Ammon's horn (tissue), 1 donor: ENCODE results near the gene GBP1.
A peak's percentile ranks its signal among the peaks of the same experiment; 100 is the strongest.
"Not testable (repeated sequence)": the region's sequence is repeated elsewhere in the genome, so short reads cannot be mapped to it uniquely, and the experiment has no call there.

Experiments
- DNase-seq: peaks from one replicate; pipeline ENCODE4 v3.0.0-alpha.2; 2016; ENCODE audit warnings: low spot score

The GBP1 gene, protein sequence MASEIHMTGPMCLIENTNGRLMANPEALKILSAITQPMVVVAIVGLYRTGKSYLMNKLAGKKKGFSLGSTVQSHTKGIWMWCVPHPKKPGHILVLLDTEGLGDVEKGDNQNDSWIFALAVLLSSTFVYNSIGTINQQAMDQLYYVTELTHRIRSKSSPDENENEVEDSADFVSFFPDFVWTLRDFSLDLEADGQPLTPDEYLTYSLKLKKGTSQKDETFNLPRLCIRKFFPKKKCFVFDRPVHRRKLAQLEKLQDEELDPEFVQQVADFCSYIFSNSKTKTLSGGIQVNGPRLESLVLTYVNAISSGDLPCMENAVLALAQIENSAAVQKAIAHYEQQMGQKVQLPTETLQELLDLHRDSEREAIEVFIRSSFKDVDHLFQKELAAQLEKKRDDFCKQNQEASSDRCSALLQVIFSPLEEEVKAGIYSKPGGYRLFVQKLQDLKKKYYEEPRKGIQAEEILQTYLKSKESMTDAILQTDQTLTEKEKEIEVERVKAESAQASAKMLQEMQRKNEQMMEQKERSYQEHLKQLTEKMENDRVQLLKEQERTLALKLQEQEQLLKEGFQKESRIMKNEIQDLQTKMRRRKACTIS

DNA sequence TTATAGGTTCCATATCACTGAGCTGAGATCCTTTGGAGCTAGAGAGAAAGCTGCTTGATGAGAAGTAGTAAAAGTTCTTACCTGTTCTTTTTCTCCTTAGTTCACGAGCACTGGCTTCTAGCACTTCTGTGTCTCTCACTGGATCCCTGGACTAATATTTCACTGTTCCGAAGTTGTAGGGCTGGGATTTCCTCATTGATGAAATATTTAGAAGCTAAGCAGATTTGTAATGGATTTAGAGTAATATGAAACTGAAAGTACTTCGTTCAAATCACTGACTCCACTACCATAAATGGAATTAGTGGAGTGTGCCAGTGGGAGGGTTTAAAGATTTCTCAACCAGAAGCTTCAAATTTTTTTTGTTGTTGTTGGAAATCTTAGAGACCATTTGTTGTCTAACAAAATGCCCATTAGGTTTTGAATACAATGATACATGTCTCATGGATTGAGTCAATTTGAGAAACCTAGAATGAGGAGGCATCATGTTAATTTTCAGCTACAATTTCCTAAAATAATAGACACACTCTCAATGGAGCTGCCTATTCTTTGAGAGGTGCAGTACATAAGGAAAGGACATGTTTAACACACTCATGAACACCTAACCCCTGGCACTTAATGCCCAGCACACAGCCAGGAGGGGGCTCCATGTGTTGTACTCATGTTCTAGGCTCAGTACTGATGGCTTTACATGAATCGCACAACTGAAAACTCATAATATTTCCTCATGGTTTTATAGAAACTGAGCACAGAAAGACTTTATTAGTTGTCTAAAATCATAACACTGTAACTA is at the start of gene GBP1:
Gene GBP1, minus strand, starts transcription at position 130 of the 790 bp plus-strand sequence. CDS start 1,974 bp downstream, outside the sequence.
- no peak for DNase-seq

DNA sequence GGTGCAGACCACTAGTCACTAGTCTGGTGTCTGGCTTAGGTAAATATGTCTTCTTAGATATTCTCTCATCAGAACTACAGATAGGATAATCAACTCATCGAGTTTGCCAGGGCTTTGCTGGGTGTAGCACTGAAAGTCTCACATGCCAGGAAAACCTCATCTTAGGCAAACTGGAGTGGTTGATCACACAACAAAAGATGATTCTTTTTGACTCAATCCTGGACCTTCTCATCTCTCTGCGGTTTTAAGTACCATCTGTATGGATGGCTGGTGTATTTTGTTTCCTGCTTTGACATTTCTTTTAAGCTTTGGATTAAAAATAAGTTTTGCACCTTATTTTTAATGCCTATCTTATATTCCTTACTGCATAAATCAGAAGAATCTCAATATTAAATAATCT is 49.7 kb upstream of the GBP1 start:
- DNase-seq = no peak

DNA sequence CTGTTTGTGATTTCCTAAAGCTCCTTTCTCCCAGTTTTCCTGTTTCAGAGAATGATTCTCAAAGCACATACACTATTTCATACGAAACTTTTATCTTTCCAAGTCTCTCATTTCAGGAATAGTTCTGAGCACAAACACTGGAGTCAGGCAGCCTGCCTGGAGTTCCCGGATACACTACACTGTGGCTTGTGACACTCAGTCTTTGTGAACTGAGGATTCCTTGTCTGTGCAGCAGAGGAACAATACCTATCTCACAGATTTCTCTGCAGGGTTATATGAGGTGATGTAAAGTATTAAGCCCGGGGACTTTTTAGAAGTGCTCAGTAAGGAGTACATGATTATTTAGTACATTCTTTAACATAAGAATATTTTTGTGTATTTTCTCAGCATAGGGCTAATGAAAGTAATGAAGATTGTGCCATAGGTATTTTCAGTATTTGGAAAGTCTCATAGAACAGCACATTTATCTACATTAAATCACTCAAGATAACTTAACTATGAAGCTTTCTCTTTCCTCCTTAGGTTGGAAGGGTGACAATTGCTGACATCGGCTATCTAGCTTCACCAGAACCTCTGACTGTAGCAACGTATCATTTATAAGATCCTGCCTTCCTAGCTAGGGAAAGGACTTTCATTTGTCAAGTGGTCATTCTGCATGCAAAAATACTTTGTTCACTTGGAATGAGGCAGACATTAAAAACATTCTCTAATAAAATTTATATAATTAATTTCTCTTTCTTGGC is 48.0 kb upstream of the GBP1 start:
- no peak for DNase-seq

DNA sequence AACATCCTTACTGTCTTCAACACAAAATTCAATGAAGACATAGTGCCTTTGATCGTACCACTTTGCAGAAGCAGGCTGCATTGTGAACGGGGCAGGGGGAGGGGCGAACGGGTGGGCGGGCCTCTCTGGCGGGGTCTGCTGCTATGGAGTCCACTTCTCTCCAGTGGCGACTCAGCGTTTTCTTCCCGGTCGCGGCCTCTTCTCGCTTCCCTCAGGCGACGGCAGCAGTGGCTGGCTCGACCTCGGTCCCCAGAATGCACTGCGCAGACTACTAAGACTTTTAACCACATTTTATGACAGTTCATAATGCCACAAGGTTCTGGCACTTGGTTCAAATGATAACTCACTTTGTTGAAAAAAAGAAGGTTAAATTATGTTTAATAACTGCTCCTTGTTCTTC is 39.7 kb upstream of the GBP1 start:
- DNase-seq = no peak

DNA sequence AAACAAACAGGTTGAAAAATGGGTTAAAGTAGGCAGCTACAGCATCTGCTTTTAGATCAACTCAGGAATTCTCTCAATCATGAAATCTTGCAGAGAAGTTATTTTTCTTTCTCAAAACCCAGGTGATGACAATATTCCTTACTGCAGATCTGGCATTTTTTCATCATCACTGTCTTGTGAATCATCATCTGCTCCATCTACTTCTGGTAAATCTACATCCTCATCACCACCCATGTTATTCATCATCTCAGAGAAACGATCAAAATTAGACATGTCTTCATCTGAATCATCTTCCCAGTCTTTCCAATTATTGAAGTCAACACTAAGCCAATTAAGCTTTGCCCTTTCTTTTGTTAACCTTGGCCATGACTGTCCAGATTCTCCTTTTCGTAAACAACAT is 39.1 kb upstream of the GBP1 start:
- no peak for DNase-seq

DNA sequence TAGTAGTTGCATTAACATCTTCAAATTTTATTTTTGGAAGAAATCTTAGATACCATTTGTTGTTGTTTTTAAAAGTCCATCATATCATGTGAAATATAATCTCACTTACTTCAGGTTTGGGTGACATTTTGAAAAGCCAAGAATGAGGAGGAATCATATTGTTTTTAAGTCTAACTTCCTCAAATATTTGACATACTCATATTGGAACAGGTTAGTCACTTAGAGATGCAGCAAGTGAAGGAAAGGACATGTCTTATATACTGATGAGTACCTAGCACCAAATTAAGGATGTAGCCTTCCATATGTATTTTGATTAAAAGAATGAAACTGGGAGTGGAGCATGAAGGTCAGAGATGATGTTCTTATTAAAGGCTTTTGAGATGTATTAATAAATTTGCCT is 37.0 kb upstream of the GBP1 start:
- DNase-seq = no peak

DNA sequence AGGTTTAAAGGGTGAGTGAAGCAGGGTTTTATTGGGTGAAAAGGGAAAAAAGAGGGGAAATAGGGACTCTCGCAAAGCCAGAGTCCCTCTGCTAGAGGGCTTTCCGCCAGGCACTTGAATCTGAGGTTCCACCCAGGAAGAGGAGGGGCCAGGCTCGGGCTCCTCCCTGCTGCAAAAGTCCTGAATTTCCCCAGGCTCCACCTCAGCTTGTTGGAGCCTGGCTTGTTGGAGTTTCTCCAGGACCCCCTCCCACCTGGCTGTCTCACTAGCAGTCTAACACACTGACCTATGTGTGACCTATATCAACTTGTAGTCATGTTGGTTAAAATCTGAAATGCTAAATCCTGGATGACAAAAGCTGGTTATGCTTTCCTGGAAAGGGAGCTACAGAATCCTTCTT is 35.4 kb upstream of the GBP1 start:
- no peak for DNase-seq

DNA sequence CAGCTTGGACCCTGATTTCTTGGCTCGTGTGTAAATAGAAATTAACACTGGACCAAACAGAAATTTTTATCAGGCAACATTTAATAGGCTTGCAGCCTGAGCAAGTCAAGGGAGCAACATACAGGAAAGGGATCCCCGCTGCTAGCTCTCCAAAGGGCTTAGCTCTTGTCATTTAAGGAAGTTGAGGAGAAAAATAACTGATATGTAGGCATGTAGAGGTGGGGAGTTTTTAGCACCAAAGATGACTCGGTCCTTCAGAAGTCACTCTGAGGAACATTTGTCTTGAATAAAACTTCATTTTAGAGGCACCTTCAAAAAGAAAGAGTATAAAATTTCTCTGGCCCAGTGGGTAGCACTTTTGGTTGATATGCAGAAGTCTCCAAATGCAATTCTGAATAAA is 33.8 kb upstream of the GBP1 start:
- no peak for DNase-seq

DNA sequence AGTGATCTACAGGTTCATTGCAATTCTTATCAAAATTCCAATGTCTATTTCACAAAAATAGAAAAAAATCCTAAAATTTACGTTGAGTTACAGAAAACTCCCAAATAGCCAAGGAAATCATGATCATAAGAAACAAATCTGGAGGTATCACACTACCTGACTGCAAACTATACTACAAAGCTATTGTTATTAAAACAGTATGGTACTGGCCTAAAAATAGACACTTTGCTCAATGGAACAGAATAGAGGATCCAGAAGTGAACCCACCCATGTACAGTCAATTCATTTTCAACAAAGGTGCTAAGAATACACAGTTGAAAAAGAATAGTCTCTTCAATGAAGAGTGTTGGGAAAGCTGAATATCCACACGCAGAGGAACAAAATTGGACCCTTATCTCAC is 30.7 kb upstream of the GBP1 start:
- no peak for DNase-seq

DNA sequence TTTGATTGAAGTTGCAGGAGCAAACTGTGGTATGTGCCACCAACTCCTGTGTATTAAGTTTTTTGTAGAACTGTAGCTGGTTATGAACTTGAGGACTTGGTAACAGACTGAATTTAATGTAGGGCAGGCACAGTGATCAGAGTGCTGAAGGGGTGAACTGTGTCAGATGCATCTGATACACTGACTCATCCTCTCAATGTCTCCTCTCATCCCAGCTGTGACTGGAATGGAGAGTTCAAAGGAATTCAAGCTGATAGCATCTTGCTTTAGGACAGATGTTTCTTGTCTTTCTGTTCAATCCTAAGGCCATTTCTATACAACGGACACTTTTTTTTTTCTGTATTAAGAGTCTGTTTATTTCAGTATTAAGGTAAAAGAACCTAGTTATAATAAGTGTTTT is 25.0 kb upstream of the GBP1 start:
- no peak for DNase-seq

DNA sequence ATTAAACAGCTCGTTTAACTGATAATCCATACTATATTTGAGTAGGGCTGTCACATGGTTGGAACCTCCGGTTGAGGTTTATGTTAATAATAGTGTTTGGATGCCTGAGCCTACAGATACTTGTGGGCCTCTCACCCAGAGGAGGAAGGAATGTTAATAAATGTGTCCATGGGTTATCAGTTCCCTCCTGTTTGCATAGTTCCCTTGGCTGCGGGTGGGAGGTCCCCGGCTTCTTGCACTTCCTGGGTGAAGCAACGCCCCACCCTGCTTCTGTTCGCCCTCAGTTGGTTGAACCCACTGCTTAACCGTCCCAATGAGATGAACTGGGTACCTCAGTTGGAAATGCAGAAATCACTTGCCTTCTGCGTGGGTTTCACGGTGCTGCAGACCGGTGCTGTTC is 23.6 kb upstream of the GBP1 start:
- no peak for DNase-seq

DNA sequence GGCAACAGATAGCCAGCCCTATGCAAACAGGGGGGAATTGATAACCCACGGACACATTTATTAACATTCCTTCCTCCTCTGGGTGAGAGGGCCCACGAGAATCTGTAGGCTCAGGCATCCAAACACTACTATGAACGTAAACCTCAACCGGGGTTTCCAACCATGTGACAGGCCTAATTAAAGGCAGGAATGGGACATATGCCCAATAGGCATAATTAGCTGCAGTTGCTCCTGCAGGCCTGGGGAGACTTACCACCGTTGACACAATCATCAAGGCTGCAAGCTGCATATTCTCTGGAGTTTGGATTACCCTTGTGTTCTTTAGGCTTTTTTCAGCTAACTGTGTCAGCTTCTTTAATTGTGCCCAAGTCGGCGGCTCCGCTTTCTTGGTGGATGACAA is 22.2 kb upstream of the GBP1 start:
- no peak for DNase-seq

DNA sequence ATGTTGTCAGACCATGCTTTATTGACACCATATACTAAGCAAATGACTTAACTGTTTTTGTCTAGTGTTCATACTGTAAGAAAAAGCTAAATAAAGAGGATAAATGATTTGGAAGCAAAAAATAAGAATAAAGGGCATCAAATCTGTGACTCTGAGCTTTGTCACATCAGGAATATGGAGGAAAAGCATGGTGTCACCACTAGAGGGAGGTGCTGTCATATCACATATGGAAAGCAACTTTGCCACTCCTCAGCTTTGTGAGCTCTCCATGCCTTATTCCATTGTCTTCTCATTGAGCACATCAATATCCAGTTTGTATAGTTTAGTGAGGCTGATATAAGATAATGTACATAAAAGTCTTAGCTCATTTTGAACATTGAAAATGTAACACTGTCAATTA is 20.8 kb upstream of the GBP1 start:
- DNase-seq = peak; percentile 80

DNA sequence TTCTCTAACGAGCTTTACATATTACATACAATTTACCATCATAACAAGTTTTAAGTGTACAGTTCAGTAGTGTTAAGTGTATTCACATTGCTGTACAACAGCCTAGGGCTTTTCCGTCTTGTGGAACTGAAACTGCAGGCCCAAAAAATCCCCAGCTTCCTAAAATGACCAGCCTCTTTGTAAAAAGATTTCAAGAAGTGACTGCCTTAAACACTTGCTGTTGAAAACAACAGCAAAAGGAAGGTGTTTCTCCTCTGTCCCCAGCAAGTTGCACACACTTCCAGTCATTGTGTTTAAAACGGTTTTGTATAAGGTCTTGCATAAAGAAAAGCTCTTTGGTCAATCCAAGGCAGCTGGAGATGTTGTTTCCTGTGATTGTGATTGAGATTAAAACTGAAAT is 16.0 kb upstream of the GBP1 start:
- DNase-seq = peak; percentile 32

DNA sequence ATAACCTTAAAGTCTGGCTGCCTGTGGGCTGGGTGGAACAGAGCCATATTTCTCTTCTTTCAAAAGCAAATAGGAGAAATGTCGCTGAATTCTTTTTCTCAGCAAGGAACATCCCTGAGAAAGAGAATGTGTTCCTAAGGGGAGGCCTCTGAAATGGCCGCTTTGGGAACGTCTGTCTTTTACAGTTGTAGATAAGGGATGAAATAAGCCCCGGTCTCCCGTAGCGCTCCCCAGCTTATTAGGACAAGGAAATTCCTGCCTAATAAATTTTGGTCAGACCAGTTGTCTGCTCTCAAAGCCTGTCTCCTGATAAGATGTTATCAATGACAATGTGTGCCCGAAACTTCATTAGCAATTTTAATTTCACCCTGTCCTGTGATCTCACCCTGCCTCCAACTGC is 15.1 kb upstream of the GBP1 start:
- not testable (repeated sequence) for DNase-seq

DNA sequence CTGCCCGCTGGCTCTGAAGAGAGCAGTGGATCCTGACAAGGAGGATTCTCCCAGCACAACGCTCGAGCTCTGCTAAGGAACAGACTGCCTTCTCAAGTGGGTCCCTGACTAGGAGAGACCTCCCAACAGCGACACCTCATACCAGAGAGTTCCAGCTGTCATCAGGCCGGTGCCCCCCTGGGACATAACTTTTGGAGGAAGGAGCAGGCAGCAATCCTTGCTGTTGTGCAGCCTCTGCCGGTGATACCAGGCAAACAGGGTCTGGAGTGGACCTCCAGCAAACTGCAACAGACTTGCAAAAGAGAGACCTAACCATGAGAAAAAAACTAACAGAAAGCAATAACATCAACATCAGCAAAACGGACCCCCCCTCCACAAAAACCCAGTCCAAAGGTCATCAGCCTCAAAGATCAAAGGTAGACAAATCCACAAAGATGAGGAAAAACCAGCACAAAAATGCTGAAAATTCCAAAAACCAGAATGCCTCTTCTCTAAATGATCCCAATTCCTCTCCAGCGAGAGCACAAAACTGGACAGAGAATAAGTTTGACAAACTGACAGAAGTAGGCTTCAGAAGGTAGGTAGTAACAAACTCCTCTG is 7.6 kb upstream of the GBP1 start:
- DNase-seq = not testable (repeated sequence)

DNA sequence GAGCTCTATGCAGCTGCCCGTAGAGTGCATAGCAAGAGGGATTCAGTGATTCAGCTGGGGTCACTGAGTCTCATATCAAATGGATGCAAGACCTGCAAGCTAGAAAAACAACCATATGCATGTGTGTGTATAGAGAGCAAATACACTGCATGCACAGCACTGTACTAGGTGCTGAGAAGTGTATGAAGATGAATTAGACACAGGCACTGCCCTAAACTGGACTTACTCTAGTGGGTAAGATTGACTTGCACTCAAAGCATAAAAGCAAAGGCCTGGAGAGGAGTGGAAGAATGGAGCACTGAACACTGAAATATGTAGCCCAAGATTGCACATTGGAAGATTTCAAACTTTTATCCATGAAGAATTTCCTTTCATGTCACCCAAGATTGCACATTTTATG is 5.5 kb upstream of the GBP1 start:
- no peak for DNase-seq

DNA sequence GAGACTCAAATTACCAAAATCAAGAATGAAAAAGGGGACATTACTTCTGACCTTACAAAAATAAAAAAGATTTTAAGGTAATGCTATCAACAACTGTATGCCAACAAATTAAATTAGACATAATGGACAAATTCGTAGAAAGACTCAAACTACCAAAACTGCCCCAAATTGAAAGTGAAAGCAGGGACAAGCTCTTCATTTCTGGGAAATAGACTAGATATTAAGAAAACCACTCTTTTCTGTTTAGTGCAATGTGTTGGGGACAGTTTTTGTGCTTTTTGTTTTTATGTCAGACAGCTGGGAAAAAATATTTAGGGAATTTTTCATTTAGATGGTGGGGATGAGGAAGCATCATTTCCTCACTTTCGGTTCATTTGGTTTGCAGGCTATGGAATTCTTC is 4.9 kb upstream of the GBP1 start:
- no peak for DNase-seq

DNA sequence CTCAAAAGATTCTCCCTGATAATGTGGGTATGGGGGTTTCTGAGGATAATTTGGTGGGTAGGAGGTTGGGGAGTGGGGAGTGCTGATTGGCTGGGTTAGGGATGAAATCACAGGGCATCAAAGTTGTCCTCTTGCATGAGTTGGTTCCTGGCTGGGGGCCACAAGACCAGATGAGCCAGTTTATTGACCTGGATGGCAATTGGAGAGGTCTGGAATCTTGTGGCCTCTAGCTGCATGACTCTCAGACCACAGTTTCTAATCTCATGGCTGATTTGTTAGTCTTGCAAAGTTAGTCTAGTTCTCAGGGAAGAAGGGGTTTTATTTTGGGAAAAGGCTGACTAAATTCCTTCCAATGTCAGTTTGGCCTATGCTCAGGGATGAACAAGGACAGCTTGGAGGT is 3.3 kb upstream of the GBP1 start:
- DNase-seq = no peak

DNA sequence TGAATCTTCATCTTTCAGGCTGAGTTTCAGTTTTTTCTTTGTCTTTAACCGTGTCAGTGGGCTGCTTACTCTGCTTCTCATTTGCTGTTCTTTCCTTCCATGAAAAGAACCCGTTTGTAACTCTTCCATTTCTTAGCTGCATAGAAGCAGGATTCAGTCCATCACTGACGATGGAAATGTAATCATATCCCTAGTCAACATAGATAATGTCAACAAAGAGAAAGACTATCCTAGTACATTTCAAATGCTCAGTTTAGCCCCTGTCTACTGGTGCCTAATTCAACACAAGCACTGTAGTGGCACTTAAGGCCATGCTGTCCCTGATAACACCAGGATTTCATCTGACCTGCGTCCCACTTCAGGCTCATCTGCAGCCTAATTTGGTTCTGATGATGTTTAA is 376 bp downstream of the GBP1 start:
- DNase-seq = no peak

DNA sequence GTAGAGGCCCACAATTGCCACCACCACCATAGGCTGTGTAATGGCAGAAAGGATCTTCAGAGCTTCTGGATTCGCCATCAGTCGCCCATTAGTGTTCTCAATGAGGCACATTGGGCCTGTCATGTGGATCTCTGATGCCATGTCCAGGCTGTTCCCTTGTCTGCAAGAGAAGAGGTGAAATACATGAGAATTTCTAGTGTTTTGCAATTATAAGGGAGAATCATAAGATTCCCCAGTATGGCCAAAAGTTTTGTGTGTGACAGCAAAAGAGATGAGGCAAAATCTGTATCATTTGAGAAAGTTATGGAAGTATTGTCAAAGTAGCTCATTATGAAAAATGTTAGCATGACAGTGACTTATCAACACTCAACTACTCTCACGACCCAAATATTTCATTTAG is 1.9 kb downstream of the GBP1 start:
- no peak for DNase-seq

DNA sequence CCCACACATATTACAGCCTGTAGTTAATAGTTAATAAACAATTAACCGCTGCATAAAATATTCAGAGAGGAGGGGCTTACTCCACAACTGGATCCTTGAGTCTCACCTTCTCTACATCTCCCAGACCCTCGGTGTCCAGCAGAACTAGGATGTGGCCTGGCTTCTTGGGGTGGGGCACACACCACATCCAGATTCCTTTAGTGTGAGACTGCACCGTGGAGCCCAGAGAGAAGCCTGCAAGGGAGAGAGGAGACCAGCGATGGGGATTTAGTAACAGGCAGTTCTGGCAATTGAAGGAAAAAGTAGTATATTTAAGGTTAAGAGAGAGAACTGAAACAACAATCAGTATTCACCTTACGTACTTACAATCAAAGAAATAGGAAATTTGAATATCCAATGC is 4.9 kb downstream of the GBP1 start:
- no peak for DNase-seq
